GM18951 (cell line): ENCODE measurements around the gene NT5DC2.

Experiments
- POLR2A ChIP-seq: IDR thresholded peaks from 4 replicates; pipeline ENCODE4 v1.6.1; 2011; ENCODE audit warnings: mild to moderate bottlenecking; ENCODE audit not compliant: insufficient read length, insufficient read depth; ENCODE audit errors: extremely low read depth
- in situ Hi-C: fragments of 300-500 bp; cut with MboI; formaldehyde crosslinking; loops from one replicate; pipeline ENCODE4 v1.12.0; 2022; ENCODE audit warnings: low sequenced_read_pairs, mixed read lengths, inconsistent platforms; ENCODE audit not compliant: unreplicated experiment

Gene NT5DC2

GRCh38 chr3:52502808-52503350 lies 30.8 kb downstream of the NT5DC2 start:
- TF ChIP-seq POLR2A = no peak
- in situ Hi-C loops = no loop called here

DNA sequence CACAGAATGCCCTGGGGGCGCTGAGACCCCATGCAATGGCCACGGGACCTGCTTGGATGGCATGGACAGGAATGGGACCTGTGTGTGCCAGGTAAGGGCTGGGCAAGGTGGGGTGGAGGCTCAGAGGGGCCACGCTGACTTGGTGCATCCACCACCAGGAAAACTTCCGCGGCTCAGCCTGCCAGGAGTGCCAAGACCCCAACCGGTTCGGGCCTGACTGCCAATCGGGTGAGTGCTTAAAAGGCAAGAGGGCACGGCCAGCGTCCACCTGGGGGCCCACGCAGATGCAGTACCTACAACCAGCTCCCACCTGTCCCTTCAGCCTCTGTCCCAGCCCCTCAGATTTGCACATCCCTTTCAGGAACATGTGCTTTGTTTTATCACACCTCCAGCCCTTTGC lies 31.7 kb downstream of the NT5DC2 start:
- in situ Hi-C loops = no loop called here
- no peak for TF ChIP-seq POLR2A

DNA sequence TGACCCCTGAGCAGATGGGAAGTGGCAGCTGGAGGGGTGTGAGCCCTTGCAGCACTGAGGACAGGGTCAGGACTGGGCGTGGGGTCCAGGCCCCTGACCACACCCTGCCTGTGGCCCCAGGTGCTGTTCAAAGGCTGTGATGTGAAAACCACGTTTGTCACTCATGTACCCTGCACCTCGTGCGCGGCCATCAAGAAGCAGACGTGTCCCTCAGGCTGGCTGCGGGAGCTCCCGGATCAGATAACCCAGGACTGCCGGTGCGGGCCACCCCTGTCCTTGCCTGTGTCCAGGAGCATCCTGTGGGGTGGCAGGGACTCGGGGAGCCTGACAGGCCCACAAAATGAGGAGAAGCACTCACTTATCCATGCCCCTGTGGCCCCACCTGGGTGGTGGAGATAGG lies 32.6 kb downstream of the NT5DC2 start:
- in situ Hi-C loops = no loop called here
- TF ChIP-seq POLR2A = no peak

GRCh38 chr3:52498137-52499054 lies 35.3 kb downstream of the NT5DC2 start:
- in situ Hi-C loops = no loop called here
- no peak for TF ChIP-seq POLR2A

DNA sequence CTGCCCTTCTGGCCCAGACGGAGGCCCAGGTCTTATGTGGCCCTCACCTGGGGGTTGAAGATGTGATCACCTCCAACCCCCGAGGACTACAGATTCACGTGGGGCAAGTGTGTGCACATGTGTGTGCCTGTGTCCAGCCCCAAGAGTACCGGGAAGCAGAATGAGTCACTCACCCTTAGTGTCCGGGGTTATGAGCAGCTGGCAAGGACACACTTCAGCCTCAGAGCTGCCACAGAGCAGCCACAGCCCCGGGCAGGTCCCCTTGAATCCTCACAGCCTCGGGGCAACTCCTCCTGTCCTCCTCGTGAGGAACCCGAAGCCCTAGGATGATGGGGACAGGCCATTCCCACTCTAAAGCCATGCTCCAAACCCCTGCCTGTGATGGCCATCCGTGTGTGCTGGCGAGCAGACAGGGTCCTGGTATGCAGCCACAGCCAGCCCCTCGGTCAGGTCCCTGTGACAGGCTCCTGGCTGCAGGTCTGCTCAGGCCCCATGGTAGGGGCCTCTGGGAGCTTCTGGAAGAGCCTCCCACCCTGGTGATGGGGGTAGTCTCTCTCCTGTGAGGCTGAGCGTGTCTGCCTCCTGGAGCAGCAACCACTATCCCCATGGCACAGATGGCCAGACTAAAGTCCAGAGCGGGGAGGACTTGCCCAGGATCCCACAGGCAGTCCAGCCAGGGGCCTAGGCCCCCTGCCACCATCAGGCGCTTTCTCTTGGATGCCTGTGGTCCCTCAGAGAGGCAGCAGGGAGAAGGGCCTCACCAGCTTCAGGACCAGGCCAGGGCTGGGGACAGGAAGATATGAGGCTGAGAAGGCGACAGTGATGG lies 37.7 kb downstream of the NT5DC2 start:
- in situ Hi-C loops = no loop called here
- TF ChIP-seq POLR2A = no peak

GRCh38 chr3:52494886-52495495 lies 38.7 kb downstream of the NT5DC2 start, which contains the start of gene STAB1:
STAB1 (plus strand) TSS chr3:52495338; CDS start chr3:52495414, 76 bp downstream.
- in situ Hi-C loops = no loop called here
- TF ChIP-seq POLR2A = no peak

- in situ Hi-C loops = no loop called here
- TF ChIP-seq POLR2A = no peak
Measured at GRCh38 chr3:52494445-52494844, 39.2 kb downstream of the NT5DC2 start.

- in situ Hi-C loops = no loop called here
- no peak for TF ChIP-seq POLR2A
Measured at GRCh38 chr3:52493232-52494017, 40.2 kb downstream of the NT5DC2 start.

DNA sequence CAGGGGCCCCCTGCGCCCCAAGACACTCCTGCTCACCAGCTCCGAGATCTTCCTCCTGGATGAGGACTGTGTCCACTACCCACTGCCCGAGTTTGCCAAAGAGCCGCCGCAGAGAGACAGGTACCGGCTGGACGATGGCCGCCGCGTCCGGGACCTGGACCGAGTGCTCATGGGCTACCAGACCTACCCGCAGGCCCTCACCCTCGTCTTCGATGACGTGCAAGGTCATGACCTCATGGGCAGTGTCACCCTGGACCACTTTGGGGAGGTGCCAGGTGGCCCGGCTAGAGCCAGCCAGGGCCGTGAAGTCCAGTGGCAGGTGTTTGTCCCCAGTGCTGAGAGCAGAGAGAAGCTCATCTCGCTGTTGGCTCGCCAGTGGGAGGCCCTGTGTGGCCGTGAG lies 41.6 kb downstream of the NT5DC2 start:
- in situ Hi-C loops = no loop called here
- no peak for TF ChIP-seq POLR2A

- in situ Hi-C loops = no loop called here
- TF ChIP-seq POLR2A = no peak
Measured at GRCh38 chr3:52490939-52491526, 42.6 kb downstream of the NT5DC2 start.

- no peak for TF ChIP-seq POLR2A
- in situ Hi-C loops = no loop called here
Measured at GRCh38 chr3:52490035-52490938, 43.4 kb downstream of the NT5DC2 start.

DNA sequence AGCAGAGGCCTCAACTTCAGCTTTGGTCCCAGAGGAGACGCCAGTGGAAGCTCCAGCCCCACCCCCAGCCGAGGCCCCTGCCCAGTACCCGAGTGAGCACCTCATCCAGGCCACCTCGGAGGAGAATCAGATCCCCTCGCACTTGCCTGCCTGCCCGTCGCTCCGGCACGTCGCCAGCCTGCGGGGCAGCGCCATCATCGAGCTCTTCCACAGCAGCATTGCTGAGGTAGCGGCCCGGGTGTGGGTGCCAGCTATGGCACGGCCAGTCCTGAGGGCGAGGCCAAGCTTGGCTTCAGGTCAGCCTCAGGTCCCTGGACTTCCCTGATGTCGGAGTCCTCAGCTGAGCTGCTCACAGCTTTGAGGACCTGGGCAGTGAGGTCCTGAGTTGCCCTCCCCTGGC lies 44.2 kb downstream of the NT5DC2 start:
- no peak for TF ChIP-seq POLR2A
- in situ Hi-C loops = no loop called here
